GM21381 (cell line): ENCODE data around the gene IRAG1.

Experiments used
- ATAC-seq: cut with Tn5 transposase; IDR thresholded peaks from one replicate; pipeline ENCODE4 v1.9.1; 2021; ENCODE audit warnings: mild to moderate bottlenecking, moderate library complexity; ENCODE audit not compliant: unreplicated experiment

The IRAG1 gene

GRCh38 chr11:10693509-10694081 is at the start of gene IRAG1:
IRAG1 (minus strand) TSS chr11:10693755; CDS start chr11:10693602, 153 bp downstream.
- no peak for ATAC-seq

GRCh38 chr11:10742460-10743208 is 49.1 kb upstream of the IRAG1 start:
- peak; percentile 45 for ATAC-seq

GRCh38 chr11:10735481-10736475 is 42.2 kb upstream of the IRAG1 start:
- ATAC-seq: peak; percentile 97

- no peak for ATAC-seq
Measured at GRCh38 chr11:10731064-10731680, 37.6 kb upstream of the IRAG1 start.

- no peak for ATAC-seq
Measured at GRCh38 chr11:10730151-10730550, 36.6 kb upstream of the IRAG1 start.

GRCh38 chr11:10728789-10729472 is 35.4 kb upstream of the IRAG1 start:
- no peak for ATAC-seq

GRCh38 chr11:10728154-10728553 is 34.6 kb upstream of the IRAG1 start:
- ATAC-seq: no peak

- no peak for ATAC-seq
Measured at GRCh38 chr11:10727146-10727851, 33.7 kb upstream of the IRAG1 start.

- ATAC-seq: no peak
Measured at GRCh38 chr11:10725907-10726253, 32.3 kb upstream of the IRAG1 start.

GRCh38 chr11:10725114-10725906 is 31.8 kb upstream of the IRAG1 start:
- no peak for ATAC-seq

- ATAC-seq: no peak
Measured at GRCh38 chr11:10722307-10722706, 28.8 kb upstream of the IRAG1 start.

GRCh38 chr11:10720881-10721376 is 27.4 kb upstream of the IRAG1 start:
- no peak for ATAC-seq

- no peak for ATAC-seq
Measured at GRCh38 chr11:10719616-10720015, 26.1 kb upstream of the IRAG1 start.

- ATAC-seq: no peak
Measured at GRCh38 chr11:10716543-10717259, 23.1 kb upstream of the IRAG1 start.

- ATAC-seq: no peak
Measured at GRCh38 chr11:10716122-10716521, 22.6 kb upstream of the IRAG1 start.

- ATAC-seq: no peak
Measured at GRCh38 chr11:10715571-10715970, 22.0 kb upstream of the IRAG1 start.

- no peak for ATAC-seq
Measured at GRCh38 chr11:10709299-10710086, 15.9 kb upstream of the IRAG1 start.
